CD4-positive, alpha-beta T cell treated with Interleukin-2 at 100 ng/mL for 4 hours (primary cell): ENCODE data around the gene CASK.
A peak's percentile ranks its signal among the peaks of the same experiment; 100 is the strongest.
"Not testable (repeated sequence)": the region's sequence is repeated elsewhere in the genome, so short reads cannot be mapped to it uniquely, and the experiment has no call there.

Experiments used
- DNase-seq: peaks from one replicate; pipeline ENCODE4 v3.0.0-alpha.2; 2020; ENCODE audit warnings: low spot score

Gene CASK

GRCh38 chrX:41732260-41732659, 191.1 kb downstream of the CASK start:
- DNase-seq: no peak

- DNase-seq: no peak
These were observed 193.3 kb downstream of the CASK start for GRCh38 chrX:41730081-41730480.

GRCh38 chrX:41728125-41728524, 195.2 kb downstream of the CASK start:
- DNase-seq: no peak

- DNase-seq: no peak
These were observed 199.5 kb downstream of the CASK start, which contains the start of gene GPR82 for GRCh38 chrX:41723826-41724225. TSS of gene GPR82 (plus strand) at chrX:41724181. CDS start at chrX:41727027, 2,846 bp downstream.

- no peak for DNase-seq
These were observed 200.3 kb downstream of the CASK start for GRCh38 chrX:41722816-41723618.

GRCh38 chrX:41722214-41722613, 201.1 kb downstream of the CASK start:
- no peak for DNase-seq

GRCh38 chrX:41721590-41721989, 201.8 kb downstream of the CASK start:
- no peak for DNase-seq

GRCh38 chrX:41720125-41720779, 203.1 kb downstream of the CASK start:
- DNase-seq: peak; percentile 50

- not testable (repeated sequence) for DNase-seq
These were observed 203.7 kb downstream of the CASK start for GRCh38 chrX:41719610-41720009.

- no peak for DNase-seq
These were observed 204.7 kb downstream of the CASK start for GRCh38 chrX:41718481-41719235.

GRCh38 chrX:41716767-41717473, 206.4 kb downstream of the CASK start:
- no peak for DNase-seq

GRCh38 chrX:41716222-41716621, 207.1 kb downstream of the CASK start:
- no peak for DNase-seq

- DNase-seq: no peak
These were observed 212.2 kb downstream of the CASK start for GRCh38 chrX:41711021-41711667.

- DNase-seq: no peak
These were observed 214.9 kb downstream of the CASK start for GRCh38 chrX:41708486-41708885.

- DNase-seq: no peak
These were observed 216.1 kb downstream of the CASK start for GRCh38 chrX:41707218-41707617.

- no peak for DNase-seq
These were observed 217.5 kb downstream of the CASK start for GRCh38 chrX:41705680-41706374.

- no peak for DNase-seq
These were observed 218.3 kb downstream of the CASK start for GRCh38 chrX:41705042-41705441.

GRCh38 chrX:41703574-41704029, 219.8 kb downstream of the CASK start:
- DNase-seq: no peak

GRCh38 chrX:41695426-41695825, 227.9 kb downstream of the CASK start:
- DNase-seq: peak; percentile 7

- DNase-seq: no peak
These were observed 230.3 kb downstream of the CASK start for GRCh38 chrX:41693024-41693423.
